Left ventricle myocardium superior (tissue), 1 donor: ENCODE results near the gene GLOD5. TPM values are rescaled to one million over a fixed set of nuclear protein-coding genes. Genes with fewer than 3 reads are reported as not detected.

ENCODE experiments used
- ATAC-seq: fragments of 200-7000 bp; cut with Tn5 transposase; one replicate; pipeline ENCODE4 v1.9.1; 2020; ENCODE audit warnings: mild to moderate bottlenecking, moderate library complexity
- DNase-seq: peaks from one replicate; pipeline ENCODE4 v3.0.0-alpha.2; 2020
- intact Hi-C: fragments of 100-400 bp; cut with micrococcal nuclease; formaldehyde crosslinking; loops from one replicate; pipeline ENCODE4 v1.11.0; 2022
- total RNA-seq: library from RNA; stranded (reverse); fragmentation: NEBNext Ultra II Directional; extraction: Animal tissue kit (Norgen Biotek cat#: 25700); gene quantifications from one replicate; pipeline ENCODE4 v1.2.1, GENCODE V29; 2021
- donor health status: DM: no; HTN: yes; CAD: no; lungs with severe emphysema.

The GLOD5 gene
- total RNA-seq, 1 donor from 2014 or later, result not detected

DNA sequence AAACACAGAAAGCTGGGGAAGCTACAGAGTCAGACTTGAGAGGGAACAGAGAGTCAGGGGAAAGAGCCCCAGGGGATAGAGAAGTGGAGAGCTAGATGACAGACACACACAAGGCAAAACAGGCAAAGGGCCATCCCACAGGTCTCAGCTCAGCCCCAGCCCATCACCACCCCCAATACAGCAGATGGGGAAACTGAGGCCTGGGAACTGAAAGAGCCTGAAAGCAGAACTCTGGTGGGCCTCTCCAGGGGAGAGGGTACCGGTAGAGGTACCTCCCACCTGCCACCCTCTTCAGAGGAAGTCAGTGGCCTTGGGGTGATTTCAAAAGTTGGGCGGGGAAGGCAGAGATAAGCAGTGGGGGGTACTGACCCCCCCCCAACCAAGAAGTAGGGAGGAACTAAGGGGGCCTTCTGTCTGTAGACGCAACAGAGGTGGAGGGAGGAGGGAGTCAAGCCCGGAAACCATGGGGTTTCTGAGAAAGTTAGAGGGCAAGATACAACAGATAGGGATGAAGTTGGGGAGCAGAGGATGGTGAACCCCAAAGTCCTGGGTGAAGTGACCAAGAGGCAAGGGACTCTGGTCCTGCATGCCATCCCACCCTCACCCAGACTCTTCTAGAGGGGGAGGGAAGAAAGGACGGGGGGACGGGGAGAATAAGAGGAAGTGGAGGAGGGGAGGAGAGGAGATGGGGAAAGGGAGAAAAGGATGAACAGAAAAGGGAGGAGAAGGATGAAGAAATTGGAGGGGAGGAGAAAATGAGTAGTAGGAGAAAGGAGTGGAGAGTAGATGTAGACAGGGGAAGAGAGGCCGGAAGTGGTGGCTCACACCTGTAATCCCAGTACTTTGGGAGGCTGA, 28.0 kb downstream of the GLOD5 start:
- ATAC-seq (no peak), DNase-seq (no peak)
- intact Hi-C loops, result no loop called here

DNA sequence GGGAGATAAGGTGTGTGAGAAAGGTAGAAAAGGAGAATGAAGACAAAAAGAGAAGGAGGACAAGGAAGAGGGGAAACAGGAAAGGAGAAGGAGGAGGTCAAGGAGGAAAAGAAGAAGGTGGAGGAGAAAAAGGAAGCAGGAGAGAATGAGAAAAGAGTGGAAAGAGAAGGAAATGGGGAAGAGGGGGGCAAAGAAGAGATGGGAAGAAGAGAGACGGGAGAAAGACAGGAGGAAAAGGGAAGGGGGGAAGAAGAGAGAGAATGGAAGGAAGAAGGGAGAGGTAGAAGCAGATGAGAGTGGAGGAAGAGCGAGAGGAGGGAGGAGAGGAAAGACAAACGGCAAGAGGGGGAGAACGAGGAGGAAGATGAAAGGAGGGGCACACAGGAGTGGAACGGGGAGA, 28.9 kb downstream of the GLOD5 start:
- ATAC-seq (no peak), DNase-seq (no peak)
- intact Hi-C loops, result no loop called here

DNA sequence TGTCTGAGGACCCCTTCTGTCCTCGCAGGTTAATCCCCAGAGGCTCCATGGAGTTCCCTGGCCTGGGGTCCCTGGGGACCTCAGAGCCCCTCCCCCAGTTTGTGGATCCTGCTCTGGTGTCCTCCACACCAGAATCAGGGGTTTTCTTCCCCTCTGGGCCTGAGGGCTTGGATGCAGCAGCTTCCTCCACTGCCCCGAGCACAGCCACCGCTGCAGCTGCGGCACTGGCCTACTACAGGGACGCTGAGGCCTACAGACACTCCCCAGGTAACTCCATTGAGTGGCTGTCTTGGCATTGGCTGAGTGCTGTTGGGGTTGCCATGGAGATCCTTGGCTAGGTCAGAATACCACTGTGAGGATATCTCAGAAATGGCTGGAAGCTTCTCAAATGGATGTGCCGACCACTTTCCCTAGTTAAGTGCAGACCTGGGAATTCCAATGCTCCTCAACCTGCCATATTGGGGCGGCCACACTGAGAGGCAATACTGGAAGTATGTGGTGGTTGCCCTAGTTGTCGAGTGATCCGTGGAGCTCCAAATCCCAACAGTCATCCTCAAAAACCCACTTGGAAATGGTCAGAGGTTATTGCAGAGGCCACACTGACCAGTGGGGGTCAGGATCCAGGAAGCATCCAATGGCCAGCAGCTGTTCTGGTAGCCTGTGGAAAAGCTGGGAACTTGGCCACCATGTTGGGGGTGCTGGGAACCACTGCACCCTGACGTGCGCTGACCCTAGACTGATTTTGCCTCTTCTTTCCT, 29.7 kb downstream of the GLOD5 start:
- ATAC-seq, result no peak
- intact Hi-C loops, result no loop called here
- DNase-seq, result no peak

DNA sequence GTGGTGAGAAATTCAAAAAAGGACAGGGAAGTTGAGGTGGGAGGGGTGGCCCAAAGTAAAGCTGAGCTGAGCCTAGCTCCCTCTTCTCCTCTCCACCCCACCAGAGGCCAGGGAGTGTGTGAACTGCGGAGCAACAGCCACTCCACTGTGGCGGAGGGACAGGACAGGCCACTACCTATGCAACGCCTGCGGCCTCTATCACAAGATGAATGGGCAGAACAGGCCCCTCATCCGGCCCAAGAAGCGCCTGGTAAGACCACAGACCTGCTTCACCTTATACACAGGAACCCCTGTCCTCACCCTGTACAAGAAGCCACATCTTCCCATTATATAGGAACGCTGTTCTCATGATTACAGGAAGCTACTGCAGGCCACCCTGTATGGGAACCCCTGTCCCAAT, 30.7 kb downstream of the GLOD5 start:
- intact Hi-C loops, result no loop called here
- DNase-seq, result no peak
- no peak for ATAC-seq

DNA sequence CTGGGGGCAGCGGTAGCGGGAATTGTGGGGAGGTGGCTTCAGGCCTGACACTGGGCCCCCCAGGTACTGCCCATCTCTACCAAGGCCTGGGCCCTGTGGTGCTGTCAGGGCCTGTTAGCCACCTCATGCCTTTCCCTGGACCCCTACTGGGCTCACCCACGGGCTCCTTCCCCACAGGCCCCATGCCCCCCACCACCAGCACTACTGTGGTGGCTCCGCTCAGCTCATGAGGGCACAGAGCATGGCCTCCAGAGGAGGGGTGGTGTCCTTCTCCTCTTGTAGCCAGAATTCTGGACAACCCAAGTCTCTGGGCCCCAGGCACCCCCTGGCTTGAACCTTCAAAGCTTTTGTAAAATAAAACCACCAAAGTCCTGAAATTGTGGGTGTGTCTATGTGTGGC, 32.4 kb downstream of the GLOD5 start:
- DNase-seq (no peak), ATAC-seq (no peak)
- intact Hi-C loops, result no loop called here

DNA sequence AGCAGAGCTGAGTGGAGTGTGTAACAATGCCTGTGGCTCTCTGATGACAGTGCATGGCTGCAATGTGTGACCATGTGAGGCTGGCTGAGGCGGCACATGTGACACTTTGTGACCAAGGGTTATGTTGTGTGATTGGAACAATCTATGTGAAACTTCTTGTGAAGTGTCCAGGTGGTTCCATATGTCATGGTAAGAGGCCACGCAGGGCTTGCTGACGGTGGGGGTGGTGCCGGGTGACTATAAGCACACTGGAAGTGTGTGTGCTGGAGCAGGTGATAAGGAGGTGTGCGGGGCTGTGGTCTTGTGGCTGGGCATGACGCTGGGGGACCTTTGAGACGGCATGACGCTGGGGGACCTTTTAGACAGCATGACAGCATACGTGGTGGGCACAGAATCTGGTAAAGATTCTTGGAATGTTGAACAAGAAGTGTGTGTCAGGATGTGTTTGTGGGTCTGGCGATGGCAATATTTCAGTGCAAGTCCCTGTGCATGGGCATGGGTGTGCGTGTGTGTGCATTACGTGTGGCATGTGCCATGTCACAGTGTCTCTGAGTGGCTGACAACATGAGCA, 32.9 kb downstream of the GLOD5 start:
- intact Hi-C loops, result no loop called here
- DNase-seq, result no peak
- ATAC-seq, result no peak

DNA sequence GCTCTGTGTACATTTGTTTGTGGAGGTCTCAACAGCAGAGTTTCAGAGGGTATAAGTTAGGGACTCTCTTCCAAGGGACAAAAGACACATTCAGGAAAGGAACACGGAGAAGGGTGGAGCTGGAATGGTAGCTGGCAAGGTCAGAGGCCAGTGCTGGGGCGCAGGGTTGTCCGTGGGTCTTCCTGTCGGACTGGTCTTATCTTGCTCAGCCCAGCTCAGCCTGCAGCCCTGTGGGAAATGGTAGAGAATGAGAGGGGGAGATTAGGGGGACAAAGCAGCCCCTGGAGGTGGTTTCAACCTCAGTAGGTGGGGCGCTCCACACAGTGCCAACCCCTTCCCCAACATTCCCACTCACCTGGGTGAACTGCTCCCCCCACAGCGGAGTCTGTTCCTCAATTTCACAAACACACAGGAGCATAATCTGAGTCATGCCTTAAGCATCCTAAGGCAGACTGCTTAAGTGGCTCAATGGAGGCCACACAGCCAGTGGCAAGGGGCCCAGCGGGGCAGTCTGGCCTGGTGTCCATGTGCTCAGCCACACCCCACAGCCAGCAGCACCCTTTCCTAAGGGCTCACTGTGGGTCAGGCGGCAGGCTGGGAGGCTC, 33.5 kb downstream of the GLOD5 start:
- no peak for ATAC-seq
- no peak for DNase-seq
- intact Hi-C loops, result no loop called here

DNA sequence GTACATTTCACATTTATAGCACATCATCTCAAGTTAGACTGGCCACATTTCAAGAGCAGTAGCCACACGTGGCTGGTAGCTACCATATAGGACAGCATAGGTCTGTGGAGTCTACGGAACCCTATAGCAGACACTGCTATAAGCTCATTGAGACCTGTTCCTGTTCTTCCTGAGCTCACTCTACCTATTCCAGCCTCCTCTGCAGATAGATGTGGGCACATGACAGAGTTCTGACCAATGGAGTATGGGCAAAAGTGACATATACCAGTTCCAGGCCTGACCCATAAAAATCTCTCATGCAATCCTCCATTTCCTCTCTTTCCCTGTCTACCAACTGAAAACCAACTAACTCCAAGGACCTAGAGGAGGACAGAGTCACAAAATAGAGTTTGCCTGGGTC, 36.8 kb downstream of the GLOD5 start:
- ATAC-seq, result no peak
- intact Hi-C loops, result no loop called here
- DNase-seq, result no peak

DNA sequence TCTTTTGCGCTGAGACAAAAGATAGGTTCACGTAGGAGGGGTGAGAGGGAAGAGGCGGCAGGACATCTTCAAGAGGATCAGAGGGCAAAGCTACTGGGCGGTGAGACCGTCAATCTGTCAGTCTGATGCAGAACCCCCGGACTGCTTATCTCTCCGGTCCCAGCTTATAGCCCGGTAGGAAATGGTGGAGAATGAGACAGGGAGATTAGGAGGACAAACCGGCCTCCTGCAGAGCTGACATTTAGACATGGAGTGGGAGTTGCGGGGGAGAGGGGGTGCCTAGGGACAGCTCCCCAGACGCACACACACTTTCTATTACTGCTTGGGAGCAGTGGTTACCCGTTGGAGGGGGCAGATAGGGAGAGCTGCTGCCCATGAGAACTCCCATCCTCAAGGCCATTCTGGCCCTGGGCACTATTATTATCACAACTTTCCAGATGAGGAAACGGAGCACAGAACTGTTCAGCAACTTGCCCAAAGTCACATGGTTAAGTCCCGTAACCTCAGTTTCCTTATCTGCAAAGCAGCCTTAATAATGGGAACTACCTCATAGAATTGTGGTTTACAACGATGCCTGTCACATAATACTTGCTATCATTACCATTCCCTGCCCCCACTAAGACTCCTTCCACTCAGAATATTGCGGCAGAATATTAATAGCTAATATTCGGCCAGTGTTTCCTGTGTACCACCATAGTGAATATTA, 39.2 kb downstream of the GLOD5 start:
- ATAC-seq (no peak), DNase-seq (no peak)
- intact Hi-C loops, result no loop called here

DNA sequence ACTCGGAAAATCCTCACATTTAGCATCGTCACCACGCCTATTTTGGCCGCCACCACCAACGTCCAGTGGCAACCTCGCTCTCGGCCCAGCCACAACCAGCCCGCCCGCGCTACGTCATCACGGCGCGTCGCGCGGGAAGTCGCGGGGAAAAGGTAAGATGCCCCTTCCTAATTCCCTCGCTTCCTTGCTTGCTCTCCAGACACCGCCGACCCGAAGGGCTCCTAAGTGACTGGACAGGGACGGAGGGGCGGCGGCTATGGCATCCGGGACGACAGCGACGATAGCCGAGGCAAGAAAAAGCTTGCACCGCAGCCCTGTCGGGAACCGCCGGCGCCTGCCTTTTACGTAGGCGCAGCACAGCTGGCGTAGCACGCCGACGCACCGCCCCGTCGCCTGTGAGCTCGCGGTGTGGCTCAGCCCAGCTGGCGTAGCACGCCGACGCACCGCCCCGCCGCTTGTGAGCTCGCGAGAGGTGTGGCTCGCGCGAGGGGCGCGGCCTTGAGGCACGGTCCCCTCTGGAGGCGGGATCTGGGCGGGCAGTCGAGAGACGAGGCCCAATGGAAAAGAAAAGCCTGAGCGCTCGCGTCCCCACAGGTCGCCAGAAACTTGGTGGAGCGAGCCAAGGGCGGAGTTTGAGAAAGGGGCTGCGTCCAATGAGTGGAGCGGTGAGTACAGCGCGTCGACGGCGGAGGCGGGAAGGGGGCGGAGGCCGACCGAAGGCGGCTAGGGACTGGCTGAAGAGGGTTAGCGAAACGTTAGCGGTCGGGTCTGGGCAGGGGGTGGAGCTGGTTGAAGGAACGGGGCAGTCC, 39.9 kb downstream of the GLOD5 start, which contains the start of gene HDAC6:
Gene HDAC6 (plus strand): TSS at position 788 of the 809 bp plus-strand sequence. CDS start 626 bp downstream, outside the sequence.
- peak; percentile 95 for ATAC-seq
- peak; percentile 97 for DNase-seq
- intact Hi-C loops, result no loop called here

DNA sequence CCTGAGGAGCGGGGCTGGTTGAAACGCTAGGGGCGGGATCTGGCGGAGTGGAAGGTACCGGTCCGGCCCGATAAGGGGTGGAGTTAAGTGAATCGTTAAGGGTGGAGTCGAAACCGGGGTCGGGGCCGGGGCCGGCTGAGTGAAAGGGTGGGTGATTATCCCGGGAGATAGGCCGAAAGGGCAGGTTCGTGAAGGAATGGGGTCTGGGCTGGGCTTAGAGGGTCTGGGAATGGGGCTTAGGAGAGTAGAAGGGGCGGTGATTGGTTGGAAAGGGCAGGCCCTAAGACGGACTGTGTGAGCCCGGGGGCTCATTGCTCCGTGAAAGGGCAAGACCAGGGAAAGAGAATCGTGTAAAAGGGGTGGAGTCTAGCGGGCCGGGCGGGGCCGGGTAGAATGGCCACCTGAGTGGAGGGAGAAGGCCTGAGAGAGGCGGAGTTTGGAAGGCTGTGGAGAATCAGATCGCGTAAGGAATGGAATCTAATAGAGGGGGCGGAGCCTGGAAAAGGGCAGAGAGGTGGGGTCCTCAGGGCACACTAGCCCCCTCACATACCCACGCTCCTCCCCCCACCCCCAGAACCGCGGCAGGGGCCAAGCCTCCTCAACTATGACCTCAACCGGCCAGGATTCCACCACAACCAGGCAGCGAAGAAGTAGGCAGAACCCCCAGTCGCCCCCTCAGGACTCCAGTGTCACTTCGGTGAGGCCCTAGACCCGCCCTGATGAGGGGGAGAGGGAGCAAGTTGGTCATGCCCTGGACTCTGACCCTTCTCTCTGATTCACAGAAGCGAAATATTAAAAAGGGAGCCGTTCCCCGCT, 40.8 kb downstream of the GLOD5 start:
- intact Hi-C loops, result no loop called here
- ATAC-seq, result peak; percentile 68
- peak; percentile 84 for DNase-seq

DNA sequence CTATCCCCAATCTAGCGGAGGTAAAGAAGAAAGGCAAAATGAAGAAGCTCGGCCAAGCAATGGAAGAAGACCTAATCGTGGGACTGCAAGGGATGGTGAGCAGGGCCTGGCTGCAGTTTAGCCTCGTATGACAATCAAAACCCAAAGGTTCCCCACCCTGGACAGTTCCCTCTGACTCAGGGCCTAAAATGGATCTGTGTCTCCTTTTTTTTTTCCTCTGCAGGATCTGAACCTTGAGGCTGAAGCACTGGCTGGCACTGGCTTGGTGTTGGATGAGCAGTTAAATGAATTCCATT, 41.3 kb downstream of the GLOD5 start:
- intact Hi-C loops, result no loop called here
- no peak for ATAC-seq
- no peak for DNase-seq

DNA sequence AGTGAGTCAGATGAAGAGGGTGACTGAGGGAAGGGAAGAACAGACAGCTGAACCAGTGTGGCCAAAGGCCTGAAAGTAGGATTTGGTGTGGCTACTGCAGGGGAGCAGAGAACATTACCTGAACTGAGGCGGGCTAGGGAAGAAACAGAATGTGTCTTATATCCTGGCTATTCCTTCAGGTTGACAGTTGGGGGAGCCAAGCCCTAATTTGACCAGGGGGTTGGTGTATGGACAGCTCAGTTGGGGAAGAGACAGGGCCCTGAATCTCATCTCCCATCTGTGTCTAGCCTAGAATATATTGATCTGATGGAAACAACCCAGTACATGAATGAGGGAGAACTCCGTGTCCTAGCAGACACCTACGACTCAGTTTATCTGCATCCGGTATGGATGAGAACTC, 44.5 kb downstream of the GLOD5 start:
- intact Hi-C loops, result no loop called here
- ATAC-seq, result no peak
- DNase-seq, result no peak

DNA sequence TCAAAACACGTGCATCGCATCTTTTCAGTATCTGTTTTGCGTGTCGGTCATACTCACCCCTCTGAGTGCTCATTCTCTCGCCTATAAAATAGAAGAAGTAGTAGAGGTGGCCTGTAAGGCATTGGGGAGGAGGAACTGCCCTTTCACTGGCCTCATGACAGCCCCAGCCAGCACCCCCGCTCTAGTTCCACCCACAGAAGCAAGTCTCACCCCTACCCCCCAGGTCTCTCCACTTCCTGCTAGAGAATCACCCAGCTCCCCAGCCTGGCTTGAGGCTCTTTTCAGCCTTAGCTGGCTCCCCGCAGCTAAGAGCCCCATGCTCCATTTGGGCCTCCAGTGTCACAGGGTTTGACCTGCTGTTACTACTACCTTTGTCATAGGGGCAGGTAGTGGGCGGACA, 52.1 kb downstream of the GLOD5 start:
- DNase-seq (no peak), ATAC-seq (no peak)
- intact Hi-C loops, result no loop called here

DNA sequence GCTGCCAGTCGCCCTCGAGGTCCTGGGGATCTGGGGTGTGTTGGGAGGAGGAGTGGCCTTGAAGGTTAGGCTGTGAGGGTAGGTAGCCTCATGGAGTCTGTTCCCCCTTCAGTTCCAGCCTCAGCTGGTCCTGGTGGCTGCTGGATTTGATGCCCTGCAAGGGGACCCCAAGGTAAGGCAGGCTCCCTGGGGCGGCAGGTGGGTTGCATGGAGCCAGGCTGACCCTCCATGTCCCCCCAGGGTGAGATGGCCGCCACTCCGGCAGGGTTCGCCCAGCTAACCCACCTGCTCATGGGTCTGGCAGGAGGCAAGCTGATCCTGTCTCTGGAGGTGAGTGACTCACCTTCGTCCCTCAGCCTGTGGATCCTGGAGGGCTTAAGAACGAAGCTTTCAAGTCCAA, 53.2 kb downstream of the GLOD5 start:
- intact Hi-C loops, result no loop called here
- DNase-seq (no peak), ATAC-seq (no peak)

DNA sequence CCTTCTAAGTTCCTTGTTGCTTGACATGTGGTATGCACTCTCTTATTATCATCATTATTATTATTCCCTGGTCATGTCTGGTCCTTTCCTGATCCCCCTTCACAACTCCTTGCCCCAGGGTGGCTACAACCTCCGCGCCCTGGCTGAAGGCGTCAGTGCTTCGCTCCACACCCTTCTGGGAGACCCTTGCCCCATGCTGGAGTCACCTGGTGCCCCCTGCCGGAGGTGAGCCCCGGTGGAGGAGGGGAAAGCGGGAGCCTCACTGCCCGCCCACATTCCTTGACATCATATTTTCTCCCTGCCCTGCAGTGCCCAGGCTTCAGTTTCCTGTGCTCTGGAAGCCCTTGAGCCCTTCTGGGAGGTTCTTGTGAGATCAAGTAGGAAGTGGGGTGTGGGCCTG, 53.7 kb downstream of the GLOD5 start:
- intact Hi-C loops, result no loop called here
- no peak for DNase-seq
- ATAC-seq, result no peak

DNA sequence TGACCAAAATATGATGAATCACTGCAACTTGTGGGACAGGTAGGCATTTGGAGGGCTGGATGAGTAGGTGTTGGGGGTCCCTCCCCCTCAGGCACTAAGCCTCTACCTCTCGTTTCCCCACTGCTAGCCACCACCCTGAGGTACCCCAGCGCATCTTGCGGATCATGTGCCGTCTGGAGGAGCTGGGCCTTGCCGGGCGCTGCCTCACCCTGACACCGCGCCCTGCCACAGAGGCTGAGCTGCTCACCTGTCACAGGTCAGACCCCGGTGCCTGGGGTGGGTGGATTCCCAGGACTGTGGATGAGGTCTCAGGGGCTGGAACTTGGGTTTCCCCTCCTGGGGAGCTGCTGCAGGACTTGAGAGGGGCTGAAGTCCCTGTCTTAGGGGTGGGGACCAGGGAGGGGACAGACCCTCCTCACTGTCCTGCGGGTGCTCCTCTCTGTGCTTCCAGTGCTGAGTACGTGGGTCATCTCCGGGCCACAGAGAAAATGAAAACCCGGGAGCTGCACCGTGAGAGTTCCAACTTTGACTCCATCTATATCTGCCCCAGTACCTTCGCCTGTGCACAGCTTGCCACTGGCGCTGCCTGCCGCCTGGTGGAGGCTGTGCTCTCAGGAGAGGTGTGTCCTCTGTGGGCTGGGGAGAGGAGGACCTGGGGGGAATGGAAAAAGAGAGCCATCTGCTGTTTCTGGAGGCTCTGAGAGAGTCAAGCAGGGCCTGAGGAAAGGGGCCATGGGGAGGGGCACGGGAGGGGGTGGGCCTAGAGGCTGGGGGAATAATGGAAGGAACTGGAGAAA, 54.7 kb downstream of the GLOD5 start:
- intact Hi-C loops, result no loop called here
- no peak for DNase-seq
- ATAC-seq, result no peak
